BLaER1 treated with 17β-estradiol and CSF1 and Interleukin-3, amounts not matched to agents 10 nM and 100 nM (cell line): ENCODE measurements around the gene MEIS2.

Source experiments
- H3K27ac ChIP-seq, 11 experiments: shearing (Covaris generic); formaldehyde crosslinking; 2 replicates each; pipeline ENCODE4 v1.8.1; 2022
- H3K27me3 ChIP-seq, 11 experiments: shearing (Covaris generic); formaldehyde crosslinking; 2 replicates each; pipeline ENCODE4 v1.8.1; 2022
- H3K36me3 ChIP-seq, 11 experiments: shearing (Covaris generic); formaldehyde crosslinking; 2 replicates each; pipeline ENCODE4 v1.8.1; 2022
- H3K4me1 ChIP-seq, 10 experiments: shearing (Covaris generic); formaldehyde crosslinking; 2 replicates each; pipeline ENCODE4 v1.8.1; 2022
- H3K4me2 ChIP-seq, 11 experiments: shearing (Covaris generic); formaldehyde crosslinking; 2 replicates each; pipeline ENCODE4 v1.8.1; 2022
- H3K4me3 ChIP-seq, 10 experiments: shearing (Covaris generic); formaldehyde crosslinking; 2 replicates each; pipeline ENCODE4 v1.8.1; 2022
- H3K9ac ChIP-seq, 11 experiments: shearing (Covaris generic); formaldehyde crosslinking; 2 replicates each; pipeline ENCODE4 v1.8.1; 2022
- H3K9me3 ChIP-seq, 11 experiments: shearing (Covaris generic); formaldehyde crosslinking; replicated peaks in 1 of 11; 2 replicates each; pipeline ENCODE4 v1.8.1; 2022
- H4K20me1 ChIP-seq, 11 experiments: shearing (Covaris generic); formaldehyde crosslinking; 2 replicates each; pipeline ENCODE4 v1.8.1; 2022
- Cebpa-rat ChIP-seq, 11 experiments: shearing (Covaris generic); IDR thresholded peaks; 2 replicates each; pipeline ENCODE4 v1.8.1; 2022

Gene MEIS2

DNA sequence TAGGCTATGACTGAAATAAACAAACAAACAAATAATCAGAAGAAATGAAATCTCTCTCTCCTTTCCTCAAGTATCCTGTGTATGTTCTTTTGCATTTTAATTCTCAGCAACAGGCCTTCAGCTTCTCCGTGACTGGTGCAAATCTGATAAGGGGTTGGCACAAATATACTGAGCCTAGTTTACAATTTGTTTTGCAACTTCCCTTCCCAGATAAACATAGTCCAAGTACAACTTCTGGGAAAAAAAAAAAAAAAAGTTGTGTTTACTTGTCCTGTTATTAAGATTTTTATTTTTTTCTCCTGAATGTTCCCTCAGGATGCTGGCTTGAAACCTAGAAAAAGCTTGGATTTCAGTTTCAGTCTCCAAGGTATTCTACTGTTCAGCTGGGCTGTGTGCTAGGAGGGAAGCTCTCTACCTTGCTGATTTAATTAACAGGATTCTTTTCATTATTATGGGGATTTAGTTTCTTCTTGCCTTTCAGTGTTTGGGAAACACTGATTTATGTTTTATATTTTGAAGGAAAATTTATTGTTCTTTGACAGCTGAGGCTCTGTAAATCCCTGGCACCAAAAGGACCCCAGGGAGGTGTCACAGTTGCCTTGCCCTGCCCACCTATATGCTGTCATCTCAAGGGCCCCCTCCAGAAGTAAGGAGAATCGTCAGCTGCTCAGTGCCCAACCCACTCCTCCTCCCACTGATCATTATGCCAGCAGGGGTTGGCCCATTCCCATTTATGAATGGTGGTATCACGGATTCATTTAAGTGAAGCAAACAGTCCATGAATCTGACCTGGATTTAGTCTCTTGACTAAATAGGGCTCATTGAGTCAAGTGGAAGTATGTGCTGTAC lies 185.2 kb downstream of the MEIS2 start:
- Histone ChIP-seq H3K4me1 (peaks cover 0 to 6% (median 0%) of the 10 kb centered on the region in 10 experiments; a peak in 3 of 20 replicates), H4K20me1 (no peaks in the 10 kb centered on the region), H3K4me2 (no peak overlapping the region), H3K9ac (no peak overlapping the region), H3K4me3 (no peak overlapping the region), H3K36me3 (no peaks in the 10 kb centered on the region), H3K9me3 (no peaks in the 10 kb centered on the region), H3K27me3 (no peaks in the 10 kb centered on the region), H3K27ac (no peak overlapping the region)
- TF ChIP-seq Cebpa-rat (IDR thresholded peaks at IDR 0.05): no peak

DNA sequence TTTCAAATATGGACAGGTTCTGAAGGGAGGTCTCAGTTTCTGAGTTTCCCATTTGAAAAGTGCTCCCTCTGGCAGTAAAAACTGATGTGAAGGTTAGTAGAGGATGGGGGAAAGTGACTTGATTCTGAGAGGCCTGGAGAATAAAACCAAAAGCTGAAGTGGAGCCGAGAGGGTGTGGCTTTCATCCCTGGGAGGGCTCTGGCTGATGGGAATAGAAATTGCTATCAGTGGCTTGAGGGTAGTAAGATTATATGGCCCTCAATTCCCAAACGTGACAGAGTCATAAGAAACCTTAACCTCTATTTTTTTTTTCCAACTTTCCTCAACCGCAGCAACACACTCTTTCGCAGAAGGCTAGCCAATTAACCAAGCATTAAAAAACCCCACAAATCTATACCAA lies 185.9 kb downstream of the MEIS2 start:
- Histone ChIP-seq H3K4me3 (no peak overlapping the region), H3K27ac (no peak overlapping the region), H3K9me3 (no peaks in the 10 kb centered on the region), H3K9ac (no peak overlapping the region), H4K20me1 (no peaks in the 10 kb centered on the region), H3K36me3 (no peaks in the 10 kb centered on the region), H3K4me2 (no peak overlapping the region), H3K27me3 (no peaks in the 10 kb centered on the region), H3K4me1 (peaks cover 0 to 6% (median 0%) of the 10 kb centered on the region in 10 experiments; a peak in 3 of 20 replicates)
- no peak for TF ChIP-seq Cebpa-rat (IDR thresholded peaks at IDR 0.05)

- Histone ChIP-seq H3K27me3 (no peaks in the 10 kb centered on the region), H3K9ac (no peak overlapping the region), H3K9me3 (no peaks in the 10 kb centered on the region), H3K4me3 (no peak overlapping the region), H3K4me2 (no peak overlapping the region), H3K4me1 (peaks cover 0 to 6% (median 0%) of the 10 kb centered on the region in 10 experiments; a peak in 3 of 20 replicates), H3K27ac (no peak overlapping the region), H4K20me1 (no peaks in the 10 kb centered on the region), H3K36me3 (no peaks in the 10 kb centered on the region)
- TF ChIP-seq Cebpa-rat (IDR thresholded peaks at IDR 0.05): no peak
These were observed 188.0 kb downstream of the MEIS2 start for GRCh38 chr15:36912311-36912712.

DNA sequence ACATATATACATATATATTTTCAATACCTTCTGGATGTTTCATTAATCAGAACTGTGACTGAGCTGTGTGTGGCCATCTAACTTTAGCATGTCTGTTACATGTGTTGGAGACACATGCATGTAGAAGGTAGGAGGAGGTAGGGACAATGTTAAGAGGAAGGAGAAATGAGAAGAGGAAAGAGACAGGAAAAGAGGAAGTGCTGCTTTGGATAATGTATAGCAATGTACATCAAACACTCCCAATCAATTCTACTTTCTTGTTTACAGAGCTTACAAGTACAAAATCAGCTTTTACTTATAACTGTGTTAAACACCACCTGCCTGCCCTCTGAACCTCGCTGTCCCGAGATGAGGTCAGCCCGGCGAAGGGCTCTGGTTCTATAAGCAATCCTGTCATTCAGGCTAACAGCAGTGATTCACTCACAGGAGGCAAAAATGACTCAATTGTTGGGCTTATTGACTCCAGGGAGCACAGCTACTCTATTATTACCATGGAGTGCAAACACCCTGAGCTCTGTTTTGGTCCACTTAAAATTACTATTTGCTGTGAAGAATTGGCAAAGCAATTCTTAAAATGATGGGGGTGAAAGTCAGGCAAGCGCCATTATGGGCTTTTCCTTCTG lies 188.9 kb downstream of the MEIS2 start:
- no peak for TF ChIP-seq Cebpa-rat (IDR thresholded peaks at IDR 0.05)
- Histone ChIP-seq H4K20me1 (no peaks in the 10 kb centered on the region), H3K4me1 (peaks cover 0 to 6% (median 0%) of the 10 kb centered on the region in 10 experiments; a peak in 3 of 20 replicates), H3K27ac (no peak overlapping the region), H3K4me2 (peak overlapping the region in 2 of 11 experiments; percentile 6 to 49; a peak in 2 of 22 replicates), H3K36me3 (no peaks in the 10 kb centered on the region), H3K9me3 (no peaks in the 10 kb centered on the region), H3K27me3 (no peaks in the 10 kb centered on the region), H3K4me3 (no peak overlapping the region), H3K9ac (no peak overlapping the region)

- Histone ChIP-seq H3K27me3 (no peaks in the 10 kb centered on the region), H3K4me1 (peaks cover 0 to 6% (median 0%) of the 10 kb centered on the region in 10 experiments; a peak in 3 of 20 replicates), H3K9ac (no peak overlapping the region), H3K27ac (no peak overlapping the region), H3K9me3 (no peaks in the 10 kb centered on the region), H3K4me2 (no peak overlapping the region), H3K4me3 (no peak overlapping the region), H3K36me3 (no peaks in the 10 kb centered on the region), H4K20me1 (no peaks in the 10 kb centered on the region)
- TF ChIP-seq Cebpa-rat (IDR thresholded peaks at IDR 0.05): no peak
These were observed 191.4 kb downstream of the MEIS2 start for GRCh38 chr15:36908991-36909390.

DNA sequence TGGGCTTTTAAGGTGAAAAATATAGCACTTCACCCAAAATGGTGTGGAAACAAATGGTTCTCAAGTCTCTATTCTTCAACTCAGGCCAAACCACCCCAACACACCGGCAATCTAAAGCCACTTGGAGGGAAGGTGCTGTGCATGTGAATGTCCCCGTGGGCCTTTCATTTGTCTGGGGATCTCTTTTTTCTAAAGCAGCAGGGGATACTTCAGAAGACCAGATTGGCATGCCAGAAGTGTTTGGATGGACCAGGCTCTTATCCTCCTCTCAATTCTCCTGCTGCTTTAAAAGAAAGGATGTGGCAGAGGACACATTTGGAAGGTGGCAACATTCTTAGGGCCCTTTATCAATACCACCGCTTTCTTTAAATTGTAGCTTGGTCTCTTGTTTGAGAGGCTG lies 193.1 kb downstream of the MEIS2 start:
- Histone ChIP-seq H4K20me1 (no peaks in the 10 kb centered on the region), H3K36me3 (no peaks in the 10 kb centered on the region), H3K27ac (no peak overlapping the region), H3K4me2 (no peak overlapping the region), H3K4me3 (no peak overlapping the region), H3K9ac (no peak overlapping the region), H3K9me3 (no peaks in the 10 kb centered on the region), H3K27me3 (no peaks in the 10 kb centered on the region), H3K4me1 (peaks cover 0 to 6% (median 0%) of the 10 kb centered on the region in 10 experiments; a peak in 3 of 20 replicates)
- no peak for TF ChIP-seq Cebpa-rat (IDR thresholded peaks at IDR 0.05)

DNA sequence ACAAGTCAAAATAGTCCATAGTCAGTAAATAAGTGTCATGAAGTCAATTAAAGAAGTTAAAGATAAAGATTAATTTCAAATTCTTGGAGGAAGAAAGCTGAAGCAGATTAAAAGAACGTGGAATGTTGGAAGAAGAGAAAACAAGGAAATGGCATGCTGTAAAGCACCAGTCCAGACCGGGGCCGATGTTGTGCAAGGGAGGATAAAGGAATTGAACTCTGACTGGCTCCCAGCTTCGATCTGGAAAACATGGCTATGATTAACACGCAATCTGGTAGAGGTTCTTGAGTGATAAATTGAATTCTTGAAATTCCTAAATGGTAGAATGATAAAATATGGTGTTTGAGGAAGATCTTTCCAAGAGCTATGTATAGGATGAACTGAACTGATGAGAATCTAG lies 194.4 kb downstream of the MEIS2 start:
- Histone ChIP-seq H4K20me1 (no peaks in the 10 kb centered on the region), H3K27ac (no peak overlapping the region), H3K9me3 (no peaks in the 10 kb centered on the region), H3K4me3 (no peak overlapping the region), H3K4me2 (no peak overlapping the region), H3K4me1 (no peaks in the 10 kb centered on the region), H3K36me3 (no peaks in the 10 kb centered on the region), H3K27me3 (no peaks in the 10 kb centered on the region), H3K9ac (no peak overlapping the region)
- TF ChIP-seq Cebpa-rat (IDR thresholded peaks at IDR 0.05): no peak

DNA sequence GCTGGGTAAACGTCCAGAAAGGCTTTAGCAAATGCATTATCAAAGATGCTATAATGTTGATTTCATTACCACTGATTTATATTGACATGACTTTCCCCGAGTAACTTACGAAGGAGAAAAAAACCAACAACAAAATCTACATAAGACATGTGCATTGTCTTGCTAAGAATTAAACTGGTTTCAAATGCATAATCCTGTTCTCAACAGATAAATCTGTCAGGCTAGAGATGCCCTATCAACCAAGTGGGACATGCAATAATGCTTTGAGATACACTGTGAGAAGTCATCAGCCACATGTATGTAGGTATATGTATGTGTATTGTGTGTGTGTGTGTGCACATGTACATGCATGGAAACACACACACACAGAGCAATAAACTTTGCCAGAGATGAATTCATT lies 195.6 kb downstream of the MEIS2 start:
- no peaks in the 10 kb centered on the region for H4K20me1 ChIP-seq
- no peaks in the 10 kb centered on the region for H3K27me3 ChIP-seq
- H3K27ac ChIP-seq: no peak overlapping the region
- H3K9me3 ChIP-seq: no peaks in the 10 kb centered on the region
- no peak overlapping the region for H3K9ac ChIP-seq
- no peaks in the 10 kb centered on the region for H3K36me3 ChIP-seq
- H3K4me1 ChIP-seq: no peaks in the 10 kb centered on the region
- no peak overlapping the region for H3K4me2 ChIP-seq
- no peak for TF ChIP-seq Cebpa-rat (IDR thresholded peaks at IDR 0.05)
- no peak overlapping the region for H3K4me3 ChIP-seq

DNA sequence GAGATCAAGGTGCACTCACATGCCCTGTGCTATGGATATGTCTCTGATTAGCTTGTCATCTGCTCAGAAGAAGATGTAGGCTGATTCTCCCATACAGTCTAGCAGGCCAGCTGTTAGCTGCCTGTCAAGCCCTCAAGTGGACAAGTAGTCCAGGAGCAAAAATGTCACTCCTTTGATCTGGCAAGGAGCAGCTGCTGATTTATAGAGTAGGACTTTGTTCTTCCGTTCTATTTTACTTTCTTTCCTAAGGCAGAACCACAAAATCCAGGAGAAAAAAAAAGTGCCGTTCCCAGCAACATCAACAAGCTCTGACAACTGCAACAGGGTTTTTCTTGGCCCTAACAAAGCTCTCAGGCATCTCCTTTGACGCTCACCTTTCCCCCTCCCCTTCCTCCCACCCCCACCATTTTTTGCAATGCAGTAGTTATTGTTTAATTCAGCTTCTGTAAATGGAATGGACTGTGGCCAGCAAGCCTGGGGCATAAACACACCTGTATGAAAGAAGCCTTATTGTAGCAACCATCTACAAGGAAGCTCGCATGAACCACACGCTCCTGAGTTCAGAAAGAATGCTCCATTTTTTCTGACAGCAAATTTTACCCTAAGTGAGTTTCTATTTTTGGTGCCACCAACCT lies 196.3 kb downstream of the MEIS2 start:
- TF ChIP-seq Cebpa-rat (IDR thresholded peaks at IDR 0.05): no peak
- H3K4me2 ChIP-seq: no peak overlapping the region
- H3K4me1 ChIP-seq: no peaks in the 10 kb centered on the region
- no peak overlapping the region for H3K4me3 ChIP-seq
- no peaks in the 10 kb centered on the region for H3K36me3 ChIP-seq
- no peak overlapping the region for H3K27ac ChIP-seq
- no peaks in the 10 kb centered on the region for H4K20me1 ChIP-seq
- no peaks in the 10 kb centered on the region for H3K27me3 ChIP-seq
- H3K9ac ChIP-seq: no peak overlapping the region
- H3K9me3 ChIP-seq: no peaks in the 10 kb centered on the region
